ENCODE results near the gene TMEM95.
"Not testable (repeated sequence)": the region's sequence is repeated elsewhere in the genome, so short reads cannot be mapped to it uniquely, and the experiment has no call there.

The TMEM95 gene

DNA sequence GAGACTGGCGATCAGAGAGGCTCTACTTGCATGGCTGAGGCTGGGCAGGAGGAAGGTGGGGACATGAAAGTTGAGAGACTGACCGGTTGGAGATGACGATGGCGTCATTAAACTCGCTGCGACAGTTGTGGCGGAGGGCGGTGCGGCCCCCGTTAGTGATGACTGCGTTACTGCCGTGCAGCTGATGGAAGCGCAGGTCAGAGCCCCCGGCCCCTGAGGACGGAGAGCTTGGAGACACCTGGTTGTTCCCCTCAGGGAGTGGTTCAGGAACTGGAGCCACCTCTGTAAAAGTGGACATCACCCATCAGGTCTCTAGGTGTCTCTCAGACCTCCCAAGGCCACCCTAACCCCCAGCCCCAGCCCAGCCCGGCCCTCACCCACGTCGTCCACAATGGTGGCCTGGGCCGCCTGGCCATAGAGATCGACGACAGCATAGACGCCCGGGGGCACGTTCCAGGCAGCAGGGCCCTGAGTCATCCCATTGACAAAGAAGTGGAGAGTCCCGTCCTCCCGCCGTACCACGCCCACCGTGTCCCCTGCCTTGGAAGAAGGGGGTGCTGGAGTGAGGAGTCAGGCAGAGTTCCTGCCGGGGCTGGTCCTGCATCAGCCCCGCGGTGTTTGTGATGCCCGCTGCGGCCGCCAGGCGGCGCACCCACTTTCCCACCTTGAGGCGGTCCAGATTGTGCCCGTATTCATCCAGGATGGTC, 31.1 kb upstream of the TMEM95 start:
- DNase-seq (ENCODE audit: low read depth) = no peak

DNA sequence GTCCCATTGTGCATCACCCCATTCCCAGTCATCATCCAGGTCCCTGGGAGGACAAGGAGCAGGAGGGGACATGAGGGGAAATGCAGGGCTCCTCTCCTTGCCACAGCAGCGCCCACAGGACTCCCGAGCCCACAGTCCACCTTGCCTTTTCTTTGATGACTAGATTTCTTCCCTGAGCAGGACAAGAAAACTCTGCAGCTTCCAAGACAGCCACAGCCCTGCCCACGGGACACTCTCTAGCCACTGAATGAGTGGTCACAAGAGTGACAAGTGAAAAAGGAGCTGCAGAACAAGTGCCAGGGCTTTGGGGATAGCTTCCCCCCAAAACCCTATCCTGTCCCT, 30.5 kb upstream of the TMEM95 start:
- no peak for DNase-seq (ENCODE audit: low read depth)

DNA sequence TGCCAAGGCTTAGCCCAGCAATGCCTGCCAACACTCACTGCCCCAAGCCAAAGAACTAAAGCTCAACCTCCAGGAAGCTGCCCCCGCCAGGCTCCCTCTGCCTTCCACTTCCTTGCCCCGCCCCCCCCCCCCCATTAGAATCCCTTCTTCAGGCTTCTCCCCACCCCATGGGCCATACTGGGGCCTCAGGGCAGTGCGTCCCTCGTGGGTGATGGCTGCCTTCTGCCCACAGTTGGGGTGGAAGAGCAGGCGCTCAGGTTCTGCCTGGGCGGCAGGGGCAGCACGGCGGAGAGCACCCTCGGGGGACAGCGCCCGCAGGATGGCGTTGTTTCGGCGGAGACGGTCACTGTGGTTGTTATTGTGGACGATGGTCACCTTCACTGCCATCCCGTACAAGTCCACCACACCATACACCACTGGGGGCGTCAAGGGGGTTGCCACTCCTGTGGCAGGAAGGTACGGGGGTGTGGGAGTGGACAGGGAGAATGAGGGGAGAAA, 29.9 kb upstream of the TMEM95 start:
- DNase-seq (ENCODE audit: low read depth) = no peak

DNA sequence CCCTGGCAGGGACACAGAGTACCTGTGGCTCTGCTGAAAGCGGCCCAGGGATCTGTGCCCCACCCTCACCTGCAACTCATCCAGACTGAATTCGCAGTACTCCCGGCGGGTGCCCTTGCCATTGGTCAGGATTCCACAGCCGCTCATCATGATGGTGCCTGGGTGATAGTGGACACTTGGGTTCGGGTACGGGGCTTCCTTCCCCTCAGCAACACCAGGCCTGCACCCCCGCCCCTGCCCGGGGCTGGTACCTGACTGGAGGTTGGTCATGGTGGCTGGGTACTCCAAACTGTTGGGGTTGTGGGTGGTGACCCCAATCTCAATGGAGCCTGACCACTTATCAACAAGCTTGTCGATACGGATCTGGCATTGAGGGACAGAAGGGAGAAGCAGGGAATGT, 28.8 kb upstream of the TMEM95 start:
- DNase-seq (ENCODE audit: low read depth) = no peak

DNA sequence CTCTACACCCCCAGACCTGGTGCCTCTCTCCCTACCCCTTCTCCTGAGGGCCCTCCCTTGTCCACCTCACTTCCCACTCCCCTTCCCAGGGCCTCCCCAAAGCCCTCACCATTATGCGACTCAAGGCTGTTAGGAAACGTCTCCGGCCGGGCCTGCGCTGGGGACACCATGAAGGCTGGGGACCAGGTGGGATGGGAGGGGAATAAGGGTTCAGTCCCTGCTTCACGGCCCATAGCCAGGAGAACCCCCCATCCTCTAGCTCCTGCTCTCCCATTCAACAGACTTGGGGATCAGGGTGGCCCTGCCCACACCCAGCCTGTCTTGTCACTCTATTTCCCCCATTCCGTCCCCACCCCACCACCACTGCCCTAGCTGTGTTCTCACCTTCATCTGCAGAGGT, 27.9 kb upstream of the TMEM95 start:
- DNase-seq (ENCODE audit: low read depth) = no peak

DNA sequence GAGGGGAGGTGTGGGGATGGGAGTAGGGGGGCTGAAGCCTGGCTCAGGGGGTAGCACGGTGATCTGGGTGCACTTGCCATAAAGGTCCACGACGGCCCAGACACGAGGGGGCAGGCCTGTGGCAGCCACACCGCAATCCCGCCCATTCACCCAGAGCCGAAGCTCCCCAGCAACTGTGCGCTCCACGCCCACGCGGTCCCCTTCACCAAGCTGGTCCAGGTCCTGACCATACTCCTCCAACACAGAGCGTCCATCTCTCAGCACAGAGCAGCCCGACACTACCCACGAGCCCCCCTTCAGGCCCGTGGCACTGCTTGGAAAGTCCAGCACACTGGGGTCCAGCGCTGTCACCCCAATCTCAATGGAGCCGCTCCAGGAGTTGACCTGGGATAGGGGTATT, 27.5 kb upstream of the TMEM95 start:
- DNase-seq (ENCODE audit: low read depth) = no peak

DNA sequence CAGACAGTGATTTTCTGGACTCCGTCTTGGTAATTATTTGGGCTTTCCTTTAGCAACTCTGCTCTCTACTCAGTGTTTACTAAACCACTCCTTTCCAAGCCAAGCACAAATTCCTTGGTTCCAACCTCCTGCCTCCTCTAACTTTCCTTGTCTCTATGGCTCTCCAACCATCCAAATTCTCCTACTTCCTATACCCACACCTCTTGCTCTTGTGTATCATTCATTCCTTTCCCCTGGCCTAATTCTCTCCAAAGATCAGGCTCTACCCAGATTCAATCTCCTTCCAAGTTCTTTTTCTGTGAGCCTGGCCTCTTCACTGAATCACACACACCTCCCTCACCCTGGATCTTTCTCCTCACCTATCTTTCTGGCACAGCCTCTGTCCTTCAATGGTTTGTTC, 26.9 kb upstream of the TMEM95 start:
- no peak for DNase-seq (ENCODE audit: low read depth)

DNA sequence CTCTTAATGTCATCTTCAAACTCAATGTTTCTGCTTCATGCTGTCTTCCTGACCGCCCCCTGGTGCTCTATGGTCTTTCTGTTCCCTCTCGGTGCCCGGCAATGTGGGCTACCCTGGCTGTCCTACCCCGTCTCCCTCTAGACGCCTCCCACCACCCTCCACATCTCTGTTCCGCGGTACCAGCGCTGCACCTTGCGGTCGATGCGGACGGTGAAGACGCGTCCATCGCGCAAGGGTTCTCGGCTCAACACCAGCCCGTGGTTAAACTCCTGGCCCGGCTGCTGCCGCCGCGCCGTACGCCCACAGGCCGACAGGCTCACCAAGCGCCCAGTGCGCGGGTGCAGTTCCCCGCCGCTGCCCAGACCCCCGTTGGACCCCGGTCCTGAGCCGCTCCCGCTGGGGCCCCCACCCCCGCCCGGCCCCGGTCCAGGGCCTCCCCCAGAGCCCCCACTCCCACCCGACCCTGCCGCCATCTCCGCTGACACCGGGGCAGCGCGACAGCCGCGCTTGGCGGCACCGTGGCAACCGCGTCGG, 26.0 kb upstream of the TMEM95 start, which contains the start of gene NEURL4:
NEURL4 (minus strand) TSS at position 496 of the 534 bp plus-strand sequence; CDS start at position 473, 23 bp downstream.
- no peak for DNase-seq (ENCODE audit: low read depth)

DNA sequence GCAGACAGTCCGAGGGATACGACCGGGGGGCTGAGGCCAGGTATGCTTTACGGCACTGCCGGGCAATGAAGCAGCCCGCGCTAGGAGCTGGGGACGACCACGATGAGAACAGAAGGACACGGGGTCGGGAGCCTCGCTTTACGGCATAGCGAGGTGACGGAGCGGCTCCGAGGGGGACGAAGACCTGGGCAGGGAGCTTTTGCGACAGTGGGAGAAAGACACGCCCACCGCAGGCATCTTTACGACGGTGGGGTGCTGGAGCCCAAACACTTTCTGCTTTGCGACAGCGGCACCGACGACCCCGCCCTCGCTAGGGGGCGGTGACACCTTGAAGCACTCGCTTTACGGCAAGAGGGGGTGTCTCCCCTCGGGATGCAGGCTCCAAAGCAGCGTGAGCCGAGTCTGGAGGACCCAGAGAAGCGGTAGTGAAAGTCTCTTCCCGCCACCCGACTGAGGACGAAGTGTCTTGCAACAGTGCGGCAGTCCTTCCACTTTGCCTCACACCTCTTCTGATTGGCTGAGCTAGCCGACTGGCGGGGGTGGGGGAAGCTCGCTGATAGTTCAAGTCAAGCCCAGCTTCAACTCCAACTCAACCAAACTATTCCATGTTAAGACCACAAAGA, 25.5 kb upstream of the TMEM95 start:
- DNase-seq (ENCODE audit: low read depth) = peak; percentile 95

DNA sequence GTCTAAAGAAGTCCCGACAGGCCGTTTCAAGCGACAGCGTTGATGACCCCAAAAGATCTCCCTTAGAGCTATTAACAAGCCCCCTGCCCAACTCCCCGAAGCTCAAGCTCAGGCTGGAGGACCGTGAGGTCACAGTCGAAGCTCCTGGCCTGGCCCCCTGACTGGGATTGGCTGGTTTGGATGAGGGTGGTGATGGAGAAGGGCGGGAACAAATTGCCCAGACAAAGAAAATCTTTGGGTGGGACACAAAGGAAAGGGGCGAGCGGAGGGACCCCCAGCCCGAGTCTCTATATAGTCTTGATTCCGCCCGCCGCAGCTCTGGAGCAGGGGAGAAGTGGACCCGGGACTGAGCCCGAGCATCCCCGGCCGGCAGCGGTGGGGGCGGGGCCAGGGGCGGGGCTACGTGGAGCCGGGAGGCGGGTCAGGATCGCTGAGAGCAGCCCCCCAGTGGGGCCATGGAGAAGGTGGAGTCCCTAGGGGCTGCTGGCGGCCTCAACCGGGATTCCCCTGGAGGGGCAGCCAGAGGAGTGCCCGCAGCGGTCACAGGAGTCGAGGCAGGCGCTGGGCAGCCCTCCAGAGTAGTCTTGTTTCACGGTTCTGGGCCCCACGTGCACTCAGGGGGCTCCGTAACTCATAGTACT, 24.8 kb upstream of the TMEM95 start:
- no peak for DNase-seq (ENCODE audit: low read depth)

DNA sequence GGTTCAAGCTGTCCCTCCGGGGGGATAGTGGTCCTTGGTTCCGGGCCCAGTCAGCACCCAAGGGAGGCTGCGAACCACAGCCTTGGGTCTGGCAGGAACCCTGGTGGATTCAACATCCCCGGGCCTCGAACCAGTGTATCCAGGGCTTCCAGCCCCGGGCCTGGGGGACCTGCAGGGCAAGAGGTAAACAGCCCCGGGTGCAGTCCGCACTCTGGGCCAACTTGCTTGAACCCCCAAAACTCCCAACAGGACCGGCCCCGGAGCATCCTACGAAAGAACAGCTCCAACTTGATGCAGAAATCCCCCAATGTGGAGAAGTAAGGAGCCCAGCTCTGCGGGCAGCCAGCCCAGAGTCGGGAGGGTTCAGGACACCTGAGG, 24.3 kb upstream of the TMEM95 start:
- DNase-seq (ENCODE audit: low read depth) = no peak

DNA sequence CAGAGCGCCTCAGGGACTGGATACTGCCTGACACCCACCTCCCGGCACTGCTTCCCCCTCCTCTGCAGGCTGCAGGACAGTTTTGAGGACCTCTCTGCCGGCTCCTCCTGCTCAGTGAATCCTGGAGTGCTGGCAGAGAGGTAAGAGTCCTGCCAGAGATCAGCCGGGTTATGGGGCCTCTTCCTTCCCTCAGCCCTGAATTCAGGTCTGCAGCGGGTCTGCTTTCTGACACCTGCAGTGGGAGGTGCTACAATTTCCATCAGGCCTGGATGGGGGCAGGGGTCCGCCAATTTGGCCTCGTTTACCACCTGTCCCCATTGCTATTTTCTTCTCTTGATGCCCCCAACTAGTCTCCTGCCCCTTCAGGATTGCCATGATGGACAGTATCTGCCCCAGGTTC, 22.8 kb upstream of the TMEM95 start:
- DNase-seq (ENCODE audit: low read depth) = no peak

DNA sequence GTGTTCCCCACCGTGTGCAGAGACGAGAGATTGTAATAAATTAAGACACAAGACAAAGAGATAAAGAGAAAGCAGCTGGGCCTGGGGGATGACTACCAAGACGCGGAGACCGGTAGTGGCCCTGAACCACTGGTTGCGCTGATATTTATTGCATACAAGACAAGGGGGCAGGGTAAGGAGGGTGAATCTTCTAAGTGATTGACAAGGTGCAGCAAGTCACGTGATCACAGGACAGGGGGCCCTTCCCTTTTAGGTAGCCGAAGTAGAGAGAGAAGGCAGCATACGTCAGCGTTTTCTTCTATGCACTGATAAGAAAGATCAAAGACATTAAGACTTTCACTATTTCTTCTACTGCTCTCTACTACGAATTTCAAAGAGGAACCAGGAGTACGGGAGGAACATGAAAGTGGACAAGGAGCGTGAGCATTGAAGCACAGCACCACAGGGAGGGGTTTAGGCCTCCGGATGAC, 22.3 kb upstream of the TMEM95 start:
- DNase-seq (ENCODE audit: low read depth) = not testable (repeated sequence)

DNA sequence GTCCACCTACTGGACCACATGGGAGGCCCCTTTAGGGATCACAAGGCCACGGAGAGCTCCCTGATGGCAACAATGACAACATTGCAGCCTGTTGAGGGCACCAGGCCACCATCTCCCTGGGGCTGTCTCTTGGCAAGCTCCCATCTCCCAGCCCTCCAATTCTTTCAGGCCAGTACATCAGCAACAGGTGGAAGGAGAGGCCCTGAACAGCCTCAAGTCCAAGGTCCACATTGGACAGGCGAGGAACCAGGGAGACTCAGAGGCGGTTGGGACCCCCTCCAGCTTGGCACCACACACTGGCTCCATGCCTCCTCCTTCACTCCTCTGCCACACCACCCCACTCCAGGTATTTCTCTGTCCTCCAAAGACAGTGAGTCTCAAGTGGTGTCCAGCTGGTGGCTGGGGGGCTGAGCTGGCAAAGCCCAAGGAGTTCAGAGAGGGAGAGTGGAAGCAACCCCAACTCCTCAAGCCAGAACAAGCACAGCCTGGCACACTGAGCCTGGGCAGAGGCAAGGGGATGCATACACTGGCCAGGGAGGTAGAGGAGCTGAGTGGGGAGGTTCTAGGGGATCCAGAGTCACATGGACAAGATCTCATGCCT, 19.9 kb upstream of the TMEM95 start:
- no peak for DNase-seq (ENCODE audit: low read depth)

DNA sequence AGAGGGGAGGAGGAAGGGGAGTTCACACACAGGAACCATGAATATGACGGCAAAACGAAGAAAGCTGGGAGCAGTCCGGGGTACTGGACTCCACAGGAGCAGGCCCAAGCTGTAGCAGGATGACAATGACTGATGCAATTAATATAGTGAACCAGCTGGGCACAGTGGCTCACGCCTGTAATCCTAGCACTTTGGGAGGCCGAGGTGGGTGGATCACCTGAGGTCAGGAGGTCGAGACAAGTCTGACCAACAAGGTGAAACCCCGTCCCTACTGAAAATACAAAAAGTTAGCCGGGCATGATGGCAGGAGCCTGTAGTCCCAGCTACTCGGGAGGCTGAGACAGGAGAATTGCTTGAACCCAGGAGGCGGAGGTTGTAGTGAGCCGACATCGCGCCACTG, 19.2 kb upstream of the TMEM95 start:
- not testable (repeated sequence) for DNase-seq (ENCODE audit: low read depth)

DNA sequence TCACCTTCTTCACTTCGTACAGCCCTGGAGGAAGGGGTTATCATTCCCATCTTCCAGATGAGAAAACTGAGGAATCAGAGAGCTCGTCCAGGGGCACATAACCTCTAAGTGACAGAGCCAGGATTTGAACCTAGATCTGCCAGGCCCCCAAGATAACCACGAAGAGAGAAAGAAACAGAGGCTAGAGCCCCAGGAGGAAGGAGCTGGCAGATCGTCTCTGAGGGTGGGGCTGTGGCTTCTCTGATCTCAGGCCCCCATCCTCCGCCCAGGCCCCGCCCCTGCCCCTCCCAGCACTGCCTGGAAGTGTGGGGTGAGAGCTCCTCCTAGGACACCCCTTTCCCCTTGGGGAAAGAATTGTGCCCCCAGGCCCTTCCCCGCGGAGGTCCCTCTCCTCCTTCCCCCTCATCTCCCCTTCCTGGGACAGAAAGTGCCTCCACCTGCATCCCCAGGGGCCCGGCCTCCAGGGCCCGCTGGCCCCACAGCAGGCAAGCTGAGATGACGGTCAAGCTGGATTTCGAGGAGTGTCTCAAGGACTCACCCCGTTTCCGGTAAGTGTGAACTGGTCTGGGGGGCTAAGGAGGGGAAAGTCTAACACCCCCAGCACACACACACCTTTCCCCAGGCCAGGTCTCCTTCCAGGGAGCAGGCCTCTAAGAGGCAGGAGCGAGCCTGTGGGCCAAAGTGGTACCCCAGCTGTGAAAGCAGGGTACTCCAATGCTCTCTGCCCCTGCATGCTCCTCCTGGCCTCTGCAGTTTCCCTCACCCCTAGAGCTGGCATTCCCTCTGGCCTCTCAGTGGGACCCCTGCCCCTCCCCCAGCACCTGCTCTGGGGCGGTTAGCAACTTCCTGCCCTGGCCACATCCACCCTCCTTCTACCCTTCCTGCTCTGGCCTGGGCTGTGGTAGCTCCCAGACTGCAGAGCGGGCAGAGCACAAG, 18.4 kb upstream of the TMEM95 start, which contains the start of gene ACAP1:
ACAP1 (plus strand) TSS at position 290 of the 936 bp plus-strand sequence; CDS start at position 496, 206 bp downstream.
- DNase-seq (ENCODE audit: low read depth) = no peak

DNA sequence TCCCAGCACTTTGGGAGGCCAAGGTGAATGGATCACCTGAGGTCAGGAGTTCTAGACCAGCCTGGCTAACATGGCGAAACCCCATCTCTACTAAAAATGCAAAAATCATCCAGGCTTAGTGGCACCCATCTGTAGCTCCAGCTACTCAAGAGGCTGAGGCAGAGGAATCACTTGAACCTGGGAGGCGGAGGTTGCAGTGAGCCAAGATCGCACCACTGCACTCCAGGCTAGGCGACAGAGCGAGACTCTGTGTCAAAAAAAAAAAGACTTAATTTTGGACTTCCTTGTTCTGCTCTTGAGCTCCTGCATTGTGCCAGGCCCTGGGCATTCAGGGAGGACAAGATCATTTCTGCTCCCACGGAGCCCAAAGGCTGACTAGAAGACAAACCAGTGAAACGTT, 17.4 kb upstream of the TMEM95 start:
- DNase-seq (ENCODE audit: low read depth) = not testable (repeated sequence)

DNA sequence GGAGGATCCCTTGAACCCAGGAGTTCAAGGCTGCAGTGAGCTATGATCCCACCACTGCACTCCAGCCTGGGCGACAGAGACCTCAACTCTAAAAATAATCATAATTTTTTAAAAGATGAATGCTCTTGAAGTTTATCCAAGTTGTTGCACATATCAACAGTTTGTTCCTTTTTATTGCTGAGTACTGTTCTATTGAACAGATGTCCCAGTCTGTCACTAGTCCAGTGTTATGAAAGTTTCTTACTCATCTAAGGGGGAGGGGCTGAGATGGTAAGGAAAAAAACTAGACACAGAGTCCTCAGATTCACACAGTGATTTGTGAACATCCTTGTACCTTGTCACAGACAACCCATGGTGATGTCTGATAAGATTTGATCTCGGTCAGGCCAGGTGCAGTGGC, 14.8 kb upstream of the TMEM95 start:
- no peak for DNase-seq (ENCODE audit: low read depth)

DNA sequence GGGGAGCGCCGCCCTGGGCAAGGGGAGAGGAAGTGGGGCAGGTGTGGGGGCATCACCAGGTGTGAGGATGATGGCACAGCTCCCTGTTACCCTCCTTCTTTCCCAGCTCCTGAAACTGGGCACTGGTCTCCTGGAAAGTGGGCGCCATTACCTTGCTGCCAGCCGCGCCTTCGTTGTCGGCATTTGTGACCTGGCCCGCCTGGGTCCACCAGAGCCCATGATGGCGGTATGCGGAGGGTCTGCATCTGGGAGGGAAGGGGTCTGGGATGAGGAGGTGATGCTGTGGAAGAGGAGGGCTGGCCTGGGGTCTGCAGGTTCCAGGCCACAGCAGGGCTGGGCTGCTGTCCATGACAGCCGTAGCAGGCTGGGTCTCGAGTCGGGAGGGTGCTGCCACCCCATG, 13.1 kb upstream of the TMEM95 start:
- DNase-seq (ENCODE audit: low read depth) = no peak

DNA sequence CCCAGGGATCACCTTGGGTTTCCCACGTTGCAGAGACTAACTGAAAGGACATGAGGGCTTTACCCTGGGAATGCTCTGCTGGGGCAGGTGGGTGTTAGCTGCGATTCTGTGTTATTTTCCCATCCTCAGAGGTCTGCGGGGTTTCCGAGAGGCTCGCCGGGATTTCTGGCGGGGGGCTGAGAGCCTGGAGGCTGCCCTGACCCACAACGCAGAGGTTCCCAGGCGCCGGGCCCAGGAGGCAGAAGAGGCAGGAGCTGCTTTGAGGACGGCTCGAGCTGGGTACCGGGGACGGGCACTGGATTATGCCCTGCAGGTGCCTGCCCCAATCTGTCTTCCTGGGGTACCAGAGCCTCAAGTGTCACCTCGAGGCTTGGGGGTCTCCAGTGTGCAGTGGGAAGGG, 11.7 kb upstream of the TMEM95 start:
- no peak for DNase-seq (ENCODE audit: low read depth)

All from GM04503 (cell line).